Activated CD8-positive, alpha-beta memory T cell treated with anti-CD3 and anti-CD28 coated beads, Interleukin-2, amount 50 U/mL, for 4 hours (primary cell): Measurements from ENCODE around the gene STARD5.
"Not testable (repeated sequence)": the region's sequence is repeated elsewhere in the genome, so short reads cannot be mapped to it uniquely, and the experiment has no call there.

ENCODE experiments used
- DNase-seq: peaks from one replicate; pipeline ENCODE4 v3.0.0-alpha.2; 2020

Gene STARD5

DNA sequence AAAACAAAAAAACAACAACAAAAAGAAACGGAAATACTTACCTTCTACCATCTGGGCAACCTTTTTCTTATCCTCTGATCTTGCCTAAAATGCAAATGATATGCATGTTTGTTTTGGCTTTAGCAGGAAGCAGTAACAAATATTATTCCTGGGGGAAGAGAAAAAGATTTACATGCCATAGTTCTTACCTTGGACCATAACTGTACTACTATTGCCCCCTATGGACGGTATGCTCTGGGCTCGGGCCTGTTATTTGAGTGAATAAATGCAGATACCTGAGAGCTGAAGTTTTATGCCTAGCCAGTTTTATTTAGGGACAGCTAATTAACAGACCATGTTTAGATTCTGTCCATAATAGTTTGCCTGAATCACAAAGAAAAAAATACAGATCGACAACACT lies 12.6 kb upstream of the STARD5 start:
- peak; percentile 41 for DNase-seq

DNA sequence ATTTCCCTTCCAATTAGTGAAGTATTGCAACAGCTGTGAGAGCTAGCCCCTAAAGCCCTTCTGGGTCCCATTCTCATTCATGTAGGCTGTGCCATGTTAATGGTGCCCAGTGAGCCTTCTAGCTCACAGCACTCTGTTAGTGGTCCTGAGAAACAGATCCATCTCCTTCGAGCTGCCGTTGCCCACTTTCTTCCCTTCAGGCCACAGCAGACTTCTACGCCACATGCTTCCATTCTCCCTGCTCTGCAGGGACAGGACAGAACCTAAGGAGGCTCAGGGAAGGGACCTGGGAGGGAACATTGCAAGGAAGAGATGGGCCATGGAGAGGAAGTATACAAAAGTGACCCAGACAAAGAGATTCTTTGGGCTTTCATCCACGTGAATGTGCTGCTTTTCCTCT lies 11.7 kb upstream of the STARD5 start:
- DNase-seq: no peak

DNA sequence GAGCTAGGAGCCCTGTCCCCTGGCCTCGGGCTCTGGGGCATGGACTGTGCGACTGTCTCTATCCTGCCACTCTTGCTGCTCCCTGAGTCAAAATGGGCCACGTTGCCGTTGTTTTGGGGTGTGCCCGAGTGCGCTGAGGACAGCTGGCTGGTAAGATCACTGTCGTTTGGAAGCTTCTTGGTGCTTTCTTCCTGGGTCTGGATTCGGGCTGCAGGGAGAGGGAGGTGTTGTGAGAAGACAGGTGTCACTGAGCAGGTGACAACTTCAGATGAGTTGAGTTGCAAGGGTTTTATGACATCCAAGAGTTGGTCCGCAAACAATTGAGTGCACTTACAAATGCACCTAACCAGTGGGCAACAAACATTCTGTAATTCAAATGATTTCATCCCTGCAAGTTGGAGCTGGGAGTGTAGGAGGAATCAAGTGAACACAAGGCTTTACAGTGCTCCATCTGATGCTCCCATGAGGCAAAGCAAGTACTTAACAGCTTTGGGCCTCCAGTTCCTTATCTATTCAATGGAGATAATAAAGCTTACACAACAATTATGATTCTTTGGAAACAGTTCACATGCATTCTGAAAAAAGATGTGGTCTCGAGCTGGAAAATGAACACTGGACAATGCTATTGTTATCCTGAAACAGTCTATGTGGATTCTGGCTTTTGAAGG lies 11.0 kb upstream of the STARD5 start:
- no peak for DNase-seq

DNA sequence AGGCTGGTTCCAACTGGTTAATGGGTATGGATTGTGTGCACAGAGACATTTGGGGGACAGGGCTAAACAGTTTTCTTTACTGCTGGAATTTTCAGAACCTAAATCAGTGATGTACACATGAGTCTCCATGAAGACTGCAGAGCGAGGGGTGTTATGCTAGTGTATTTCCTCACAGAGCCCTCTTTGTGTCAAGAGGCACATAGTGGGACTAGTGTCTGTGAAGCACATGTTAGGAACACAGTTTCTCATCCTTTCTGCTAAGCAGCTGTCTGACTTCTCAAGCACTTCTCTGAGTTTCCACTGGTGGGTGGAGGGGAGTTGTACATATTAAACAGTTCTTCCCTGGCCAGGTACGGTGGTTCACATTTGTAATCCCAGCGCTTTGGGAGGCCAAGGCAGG lies 9.4 kb upstream of the STARD5 start:
- no peak for DNase-seq

DNA sequence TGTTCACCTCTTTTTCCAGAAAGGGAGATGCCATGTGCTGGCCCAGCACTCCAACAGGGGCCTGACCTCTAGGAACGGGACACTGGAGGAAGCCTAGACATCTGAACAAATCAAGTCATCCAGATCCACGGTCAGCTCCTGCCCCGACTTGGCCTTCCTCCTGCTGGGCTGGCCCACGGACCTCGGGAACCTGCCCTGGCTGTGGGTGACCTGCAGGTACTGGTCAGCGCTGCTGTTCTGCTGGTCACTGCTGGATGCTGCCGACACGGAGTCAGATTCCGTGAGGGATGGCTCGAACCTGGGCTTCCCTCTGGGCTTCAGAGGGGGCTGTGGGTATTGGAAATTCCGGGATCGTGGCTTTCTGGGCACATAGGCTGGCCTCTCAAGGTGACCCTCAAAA lies 8.4 kb upstream of the STARD5 start:
- DNase-seq: no peak

DNA sequence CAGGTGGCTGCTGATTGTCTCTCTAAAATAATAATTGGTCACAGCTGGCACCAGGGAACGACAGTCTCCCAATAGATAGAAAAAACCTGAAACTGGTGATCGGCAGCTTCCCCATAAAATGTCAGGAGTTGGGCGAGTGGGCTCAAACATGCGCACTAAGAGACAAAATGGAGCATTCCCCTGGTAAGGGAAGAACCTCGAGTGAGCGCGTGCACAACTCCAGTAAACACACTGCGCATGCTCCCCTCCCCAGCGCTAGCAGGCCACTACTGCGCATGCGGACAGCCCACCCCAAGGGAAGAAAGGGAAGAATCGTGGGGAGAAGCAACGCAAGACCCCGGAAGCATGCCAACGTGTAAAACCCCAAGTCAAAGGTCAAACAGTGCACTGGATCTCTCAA lies 7.7 kb upstream of the STARD5 start:
- DNase-seq: no peak

DNA sequence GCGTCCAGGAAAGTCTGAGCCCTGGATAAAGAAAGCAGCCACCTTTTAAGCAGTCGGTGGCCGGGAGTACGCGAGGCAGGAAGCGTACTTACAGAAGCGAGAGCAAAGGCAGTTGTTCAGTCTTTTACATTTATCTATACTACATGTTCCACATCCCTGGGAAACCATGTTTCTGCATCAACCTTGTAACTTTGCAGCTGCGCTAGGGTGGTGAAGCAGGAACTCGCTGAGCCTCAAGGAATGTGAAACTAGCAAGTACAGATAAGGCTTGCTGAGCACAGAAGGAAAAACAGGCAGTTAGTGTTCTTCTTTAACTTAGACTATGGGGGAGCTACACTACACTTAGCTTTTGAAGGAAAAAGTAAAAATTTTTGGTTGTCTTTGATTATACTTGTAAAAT lies 7.2 kb upstream of the STARD5 start:
- not testable (repeated sequence) for DNase-seq

DNA sequence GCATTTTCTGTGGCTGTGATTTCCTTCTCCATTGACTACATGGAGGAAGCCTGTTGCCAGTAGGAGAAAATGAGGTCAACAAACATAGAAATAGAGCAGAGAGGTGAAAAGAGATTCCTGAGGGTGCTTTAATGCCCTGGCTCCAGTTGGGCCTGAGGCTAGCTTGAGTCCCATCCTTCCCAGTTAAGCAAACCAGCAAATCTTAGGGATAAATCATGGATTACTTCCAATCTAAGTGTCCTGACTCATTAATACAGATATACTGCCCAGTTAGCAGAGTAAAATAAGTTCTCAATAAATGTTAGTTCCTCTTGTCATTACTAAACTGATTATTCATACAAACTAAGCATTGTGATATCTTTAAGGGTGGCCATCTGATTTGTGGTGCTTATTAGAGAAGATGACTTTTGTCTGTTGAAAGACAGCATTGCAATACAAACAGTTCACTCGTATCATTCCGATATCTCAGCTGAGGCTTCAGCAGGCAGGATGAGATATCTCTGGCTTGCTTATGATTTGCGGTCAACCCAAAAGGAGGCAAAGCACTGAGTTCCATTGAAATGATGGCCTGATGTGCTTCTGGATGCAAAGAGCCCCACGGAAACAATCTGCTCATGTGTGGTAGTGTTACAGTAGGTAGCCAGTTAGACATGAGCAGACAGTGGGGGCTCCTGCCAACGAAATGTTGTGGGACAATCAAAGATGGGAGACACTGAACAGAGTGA lies 6.6 kb upstream of the STARD5 start:
- no peak for DNase-seq

DNA sequence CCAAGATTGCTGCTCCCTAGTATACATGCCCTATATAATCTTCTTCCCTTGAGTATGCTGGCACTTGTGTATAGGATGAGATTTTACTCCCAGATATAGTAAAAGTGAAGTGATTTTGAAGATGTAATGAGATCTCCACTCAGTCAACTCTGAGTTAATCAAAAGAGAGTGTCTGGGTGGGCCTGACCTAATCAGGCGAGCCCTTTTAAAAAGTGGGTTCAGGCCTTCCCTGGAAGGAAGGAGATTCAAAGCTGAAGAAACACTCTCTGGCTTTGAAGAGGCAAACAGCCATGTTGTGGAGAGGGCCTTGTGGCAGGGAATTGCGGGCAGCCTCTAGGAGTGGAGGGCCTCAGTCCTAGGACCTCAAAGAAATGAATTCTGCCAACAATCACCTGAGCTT lies 5.5 kb upstream of the STARD5 start:
- no peak for DNase-seq

DNA sequence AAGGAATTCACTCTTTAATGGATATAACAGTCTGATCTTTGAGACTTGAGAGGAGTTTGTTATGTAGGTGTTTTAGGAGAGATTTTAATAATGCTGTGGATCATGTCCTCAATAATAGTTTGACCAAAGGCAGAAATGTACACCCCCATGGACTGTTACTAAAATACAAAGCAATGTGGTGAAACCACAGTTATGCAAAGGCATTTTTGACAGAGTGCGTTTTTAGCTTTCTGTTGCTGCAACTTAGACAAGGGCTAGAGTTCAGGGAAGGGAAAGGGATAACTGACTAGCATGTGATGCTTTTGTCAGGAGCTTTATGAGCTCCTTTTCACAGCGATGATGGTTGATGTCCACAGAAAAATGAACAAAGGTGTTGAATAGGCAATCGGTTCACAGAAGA lies 3.6 kb upstream of the STARD5 start:
- DNase-seq: no peak

DNA sequence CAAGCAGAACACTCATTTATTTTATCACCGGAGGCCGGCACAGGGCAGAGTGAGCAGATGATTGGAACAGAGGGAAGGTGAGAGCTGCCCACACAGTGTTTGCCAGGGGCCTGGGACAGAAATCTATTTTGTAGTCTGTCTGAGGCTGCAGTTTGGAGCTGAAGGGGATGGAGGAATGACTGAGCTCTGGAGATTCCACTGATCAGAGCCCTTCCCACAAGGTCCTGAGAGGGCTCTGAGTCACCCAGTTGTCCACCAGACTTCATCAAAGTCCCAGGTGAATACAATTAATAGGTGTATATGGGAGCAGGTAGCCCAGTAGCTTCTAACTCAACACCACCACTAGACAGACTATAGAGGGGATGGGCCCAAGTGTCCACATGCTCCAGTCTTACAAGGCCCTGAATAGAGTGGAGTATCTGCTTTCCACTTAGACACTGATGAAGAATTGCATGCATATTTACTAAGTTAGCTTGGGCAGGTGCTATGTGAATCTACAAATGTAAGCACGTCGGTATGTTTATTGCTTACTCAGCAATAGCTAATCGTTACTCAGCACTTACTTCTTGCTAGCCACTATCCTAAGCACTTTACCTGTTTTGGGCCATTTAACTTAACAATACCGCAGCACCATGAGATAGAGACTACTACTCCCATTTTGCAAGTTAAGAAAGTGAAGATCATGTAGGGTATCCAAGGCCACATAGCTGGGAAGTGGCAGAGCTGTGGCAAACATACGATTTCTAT lies 2.7 kb upstream of the STARD5 start:
- DNase-seq: no peak

DNA sequence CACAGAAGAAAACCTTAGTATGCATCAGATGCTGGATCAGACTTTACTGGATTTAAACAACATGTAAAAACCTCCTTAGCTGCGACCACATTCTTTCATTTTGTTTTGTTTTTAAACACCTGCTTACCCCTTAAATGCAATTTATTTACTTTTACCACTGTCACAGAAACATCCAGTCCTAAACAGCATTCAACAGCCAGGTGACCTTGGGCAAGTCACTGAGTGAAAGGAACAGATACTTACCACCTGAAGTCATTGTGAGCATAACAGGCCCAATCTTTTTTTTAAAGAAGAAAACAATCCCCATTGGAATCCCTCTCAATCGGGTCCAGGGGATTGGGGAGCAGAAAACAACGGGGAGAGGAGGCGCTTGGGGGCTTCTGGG lies 390 bp downstream of the STARD5 start:
- no peak for DNase-seq

DNA sequence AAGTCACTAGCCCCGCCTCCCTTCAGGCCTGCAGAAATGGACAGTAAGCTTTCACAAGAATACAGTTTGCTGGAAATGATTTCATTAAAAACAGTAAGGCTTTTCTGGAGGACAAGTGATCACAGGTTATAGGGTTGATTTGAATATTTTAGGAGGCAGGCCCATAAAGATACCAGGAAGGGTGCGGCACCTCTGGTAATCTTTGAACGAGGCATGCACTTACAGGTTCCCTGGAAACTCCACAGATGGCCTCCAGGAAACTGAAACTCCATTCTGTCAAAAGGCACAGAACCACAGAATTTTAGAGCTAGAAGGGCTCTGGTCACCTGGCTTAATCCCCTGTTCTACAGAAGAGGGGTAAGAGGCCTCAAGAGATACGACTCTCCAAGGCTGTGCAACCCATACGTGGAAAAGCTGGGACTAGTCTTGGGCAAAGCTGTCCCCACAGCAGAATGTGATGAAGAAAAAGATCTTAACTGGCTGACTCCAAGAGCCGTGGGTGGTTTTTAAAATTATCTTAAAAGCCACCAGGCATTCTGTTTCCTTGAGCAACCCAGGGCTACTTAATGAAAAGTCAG lies 1.2 kb downstream of the STARD5 start:
- no peak for DNase-seq

DNA sequence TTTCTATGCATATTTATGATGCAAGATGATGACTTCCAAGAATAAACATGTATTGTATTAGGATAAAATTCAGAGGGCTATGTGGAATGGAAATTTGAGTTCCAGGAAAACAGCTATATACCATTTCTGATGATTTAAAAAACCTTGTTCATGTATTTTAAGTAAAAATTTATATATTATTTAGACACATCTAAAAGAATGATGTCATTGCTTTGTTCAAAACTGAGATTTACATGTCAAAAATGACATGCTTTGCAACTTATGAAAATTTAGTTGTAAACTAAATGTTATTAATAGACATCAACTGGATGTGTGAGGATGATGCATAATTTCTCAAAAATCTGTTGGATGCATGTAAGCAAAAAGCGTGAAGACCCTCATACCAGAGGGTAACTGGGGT lies 2.3 kb downstream of the STARD5 start:
- no peak for DNase-seq

DNA sequence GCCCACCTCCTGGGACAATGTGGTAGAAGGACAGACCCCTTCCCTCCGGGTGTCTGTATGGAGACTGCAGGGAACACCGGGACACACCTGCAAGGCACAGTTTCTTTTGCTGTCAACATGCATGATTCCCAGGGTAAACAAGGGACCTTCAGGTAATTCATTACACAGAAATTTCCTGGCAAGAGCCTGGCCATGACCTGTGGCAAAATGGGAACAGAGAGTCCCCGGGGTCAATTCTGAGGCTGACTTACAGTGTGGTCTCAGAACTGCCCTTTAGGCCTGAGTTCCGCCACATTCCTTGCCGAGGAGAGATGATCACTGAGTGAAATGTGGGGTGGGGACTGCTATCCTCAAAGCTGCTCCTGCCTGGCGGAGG lies 6.3 kb downstream of the STARD5 start:
- DNase-seq: no peak

DNA sequence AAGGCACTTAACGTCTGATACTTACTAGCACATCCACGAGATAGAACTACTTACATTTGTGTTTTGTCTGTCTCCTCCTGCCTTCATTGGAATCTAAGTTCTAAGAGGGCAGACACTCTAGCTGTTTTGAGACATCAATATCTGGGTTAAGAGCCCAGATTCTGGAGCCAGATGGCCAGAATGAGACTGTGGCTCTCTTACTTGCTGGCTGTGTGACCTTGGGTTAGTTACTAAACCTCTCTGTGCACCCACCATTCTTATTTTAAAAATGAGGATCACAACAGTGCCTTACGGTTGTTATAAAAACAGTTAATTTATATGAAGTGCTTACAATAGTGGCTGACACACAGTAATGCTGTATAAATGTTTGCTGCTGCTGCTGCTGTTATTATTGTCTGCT lies 7.7 kb downstream of the STARD5 start:
- DNase-seq: no peak

DNA sequence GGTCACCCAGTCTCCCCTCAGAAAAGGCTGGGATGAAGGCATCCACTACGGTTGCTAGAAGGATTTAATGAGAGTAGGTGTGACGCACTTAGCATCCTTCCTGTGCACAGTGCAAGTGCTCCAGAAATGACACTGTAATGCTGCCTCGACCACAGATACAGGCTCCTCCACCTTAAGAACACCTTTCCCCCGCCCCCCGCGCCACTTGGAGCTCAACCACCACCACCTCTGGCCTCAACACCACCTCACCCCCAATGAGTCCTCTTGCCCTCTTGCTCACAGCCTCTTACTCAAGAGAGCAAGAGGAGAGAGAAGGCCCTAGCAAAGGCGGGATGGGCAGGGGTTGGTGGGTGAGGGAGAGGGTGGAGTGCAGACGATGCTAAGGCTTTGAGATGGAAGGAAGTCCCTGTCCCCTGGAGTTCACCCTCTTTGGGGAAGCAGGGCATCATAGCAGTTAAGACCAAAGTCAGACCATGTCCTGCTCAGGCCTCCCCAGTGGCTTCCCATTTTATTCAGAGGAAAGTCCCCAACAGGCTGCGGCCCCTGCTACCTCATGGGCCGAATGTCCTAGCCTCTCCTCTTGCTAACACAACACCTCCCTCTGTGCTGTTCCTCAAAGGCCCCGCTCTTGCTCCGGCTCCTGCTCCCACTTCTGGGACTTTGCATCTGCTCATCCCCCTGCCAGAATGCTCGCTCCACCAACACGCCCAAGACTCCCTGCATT lies 8.3 kb downstream of the STARD5 start:
- DNase-seq: no peak

DNA sequence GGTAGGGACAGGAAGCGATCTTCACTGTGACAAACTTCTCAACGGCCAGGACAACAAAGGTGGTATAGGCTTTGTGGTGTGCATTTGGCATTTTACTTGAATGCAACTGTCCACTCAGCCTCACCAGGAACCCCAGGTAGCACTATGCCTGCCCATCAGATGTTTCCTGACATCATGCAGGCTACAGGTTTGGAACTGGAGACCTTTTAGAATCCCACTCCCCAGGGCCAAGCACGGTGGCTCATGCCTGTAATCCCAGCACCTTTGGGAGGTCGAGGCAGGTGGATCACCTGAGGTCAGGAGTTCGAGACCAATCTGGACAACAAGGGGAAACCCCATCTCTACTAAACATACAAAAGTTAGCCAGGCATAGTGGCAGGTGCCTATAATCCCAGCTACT lies 9.6 kb downstream of the STARD5 start:
- DNase-seq: no peak

DNA sequence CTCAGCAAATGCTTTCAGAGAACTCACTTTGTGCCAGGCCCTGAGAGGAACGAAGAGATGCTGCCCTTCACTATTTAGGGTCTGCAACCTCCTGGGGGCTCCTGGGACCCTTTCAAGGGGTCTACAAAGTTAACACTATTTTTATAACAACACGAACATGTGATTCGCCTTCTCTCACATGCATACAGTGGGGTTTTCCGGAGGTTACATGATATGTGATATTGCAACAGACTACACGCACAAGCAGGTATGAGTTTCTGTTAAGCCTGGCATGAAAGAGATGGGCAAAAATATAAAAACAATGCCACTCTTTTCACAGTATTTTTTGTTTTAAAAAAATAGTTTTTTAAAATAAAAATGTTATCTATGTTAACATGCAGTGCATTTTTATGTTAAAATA lies 10.3 kb downstream of the STARD5 start:
- DNase-seq: no peak

DNA sequence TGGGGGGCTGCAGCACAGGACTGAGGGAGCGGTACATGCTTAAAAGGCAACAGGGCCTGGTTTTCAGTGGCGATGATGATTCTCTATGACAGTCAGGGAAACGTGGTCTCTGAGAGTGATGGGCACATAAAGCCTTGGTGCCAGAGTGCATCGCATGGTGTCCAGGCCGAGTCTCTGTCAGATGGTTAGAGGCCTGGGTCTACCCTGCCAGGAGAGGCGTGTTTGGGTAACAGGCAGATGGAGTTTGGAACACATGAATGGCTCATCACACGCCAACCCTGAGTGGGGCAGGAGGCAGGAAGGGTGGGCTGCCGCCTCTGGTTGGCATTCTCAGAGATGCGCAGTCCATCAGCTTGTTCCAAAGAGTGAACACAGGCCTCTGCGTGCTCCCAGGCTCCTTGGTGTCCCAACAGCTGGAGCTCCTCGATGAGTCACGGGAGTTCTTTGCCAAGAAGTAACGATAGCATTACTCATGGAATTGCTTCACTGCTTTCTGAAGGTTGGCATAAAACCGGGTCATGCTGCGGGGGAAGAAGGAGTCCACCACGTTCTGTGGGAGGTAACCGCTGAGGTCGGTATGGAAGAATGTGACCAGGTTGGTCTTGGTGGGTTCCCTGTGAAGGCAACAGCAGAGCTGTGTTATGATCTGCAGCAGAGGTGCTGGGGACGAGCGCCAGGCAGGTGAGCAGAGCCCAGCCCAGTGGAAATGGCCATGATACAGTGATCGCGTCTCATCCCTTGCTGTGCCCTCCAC lies 11.0 kb downstream of the STARD5 start:
- no peak for DNase-seq

DNA sequence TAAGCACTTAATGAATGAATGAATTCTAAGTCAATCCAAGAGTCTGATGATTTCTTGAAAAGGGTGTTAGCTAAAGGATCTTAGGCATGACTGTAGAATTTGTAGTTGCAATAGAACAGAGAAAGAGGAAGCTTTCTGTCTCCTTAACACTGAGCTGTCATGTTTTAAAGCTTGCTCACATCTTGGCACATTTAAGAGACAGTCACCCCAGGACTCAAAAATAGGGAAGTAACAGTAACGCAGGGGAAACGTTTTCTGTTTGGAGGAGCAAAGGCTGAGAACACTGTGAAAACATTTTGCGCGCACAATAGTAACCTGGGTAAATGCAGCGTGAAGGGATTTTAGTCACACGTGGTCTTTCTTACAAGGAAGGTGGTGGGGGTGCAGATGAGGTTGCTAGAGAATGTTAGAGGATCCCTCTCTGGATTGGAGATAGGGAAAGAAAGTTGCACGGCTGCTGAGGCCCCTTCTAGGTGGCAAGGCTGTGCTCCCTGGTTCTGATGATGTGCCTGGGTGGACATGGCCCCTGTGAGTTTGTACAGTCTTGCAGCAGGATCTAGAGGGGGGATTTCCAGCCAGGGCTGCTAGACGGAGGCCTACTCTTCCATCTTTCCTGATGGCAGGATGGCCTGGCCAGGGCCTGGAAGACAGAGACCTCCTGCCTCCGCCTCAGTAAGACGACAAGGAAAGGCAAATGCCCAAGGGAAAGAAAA lies 12.0 kb downstream of the STARD5 start:
- DNase-seq: no peak

DNA sequence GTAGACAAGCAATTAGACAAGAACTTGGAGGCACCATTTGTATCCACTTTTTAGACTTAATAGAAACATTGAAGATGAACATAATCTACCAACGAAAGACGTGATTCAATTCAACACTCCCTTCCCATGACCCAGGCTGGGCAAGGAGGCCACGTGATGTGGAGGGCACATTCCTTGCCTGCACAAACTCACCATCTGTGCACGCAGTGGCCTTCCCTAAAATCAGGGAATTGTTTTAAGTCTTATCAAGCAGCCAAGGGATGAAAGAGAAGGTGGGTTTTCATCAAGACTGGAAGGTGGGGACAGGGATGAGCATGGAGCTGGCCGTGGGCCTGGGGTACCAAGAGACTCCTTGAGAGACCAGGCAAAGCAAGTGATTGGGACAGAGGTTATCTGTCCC lies 13.5 kb downstream of the STARD5 start:
- no peak for DNase-seq
